Fibroblast of lung (primary cell): ENCODE measurements around the gene CTNNA2. TPM values are rescaled to one million over a fixed set of nuclear protein-coding genes. Genes with fewer than 3 reads are reported as not detected.

Source experiments
- DNase-seq, 2 donors: peaks; one replicate each; pipeline versions ENCODE4 v3.0.0 to v3.0.0-alpha.2; 2010; ENCODE audit warnings: low read depth in 2 of 2
- H2AFZ ChIP-seq: 2 replicates; pipeline ENCODE4 v1.5.1; 2012; ENCODE audit warnings: low read length, control low read depth, inconsistent platforms
- H3K27ac ChIP-seq: 2 replicates; pipeline ENCODE4 v1.5.1; 2011; ENCODE audit warnings: low read length, control low read depth; ENCODE audit not compliant: insufficient read depth
- H3K27me3 ChIP-seq: 2 replicates; pipeline ENCODE4 v1.5.1; 2011; ENCODE audit warnings: mild to moderate bottlenecking, low read length; ENCODE audit not compliant: control insufficient read depth, insufficient read depth
- H3K36me3 ChIP-seq: 2 replicates; pipeline ENCODE4 v1.5.1; 2011; ENCODE audit warnings: low read length; ENCODE audit not compliant: control insufficient read depth, insufficient read depth
- H3K4me1 ChIP-seq: 2 replicates; pipeline ENCODE4 v1.5.1; 2011; ENCODE audit warnings: low read length; ENCODE audit not compliant: control insufficient read depth, insufficient read depth; ENCODE audit errors: extremely low read depth
- H3K4me2 ChIP-seq: 2 replicates; pipeline ENCODE4 v1.5.1; 2011; ENCODE audit warnings: low read length, control low read depth; ENCODE audit not compliant: insufficient read depth; ENCODE audit errors: extremely low read depth
- H3K4me3 ChIP-seq, 4 experiments: fragments of 200-600 bp in 1 of 4; sonication (generic) in 1 of 4; replicated peaks in 1 of 4; 2 replicates each; pipeline ENCODE4 v1.5.1; 2011 to 2016; ENCODE audit warnings: low read length in 4 of 4, low read depth in 3 of 4, mild to moderate bottlenecking in 3 of 4, control low read depth in 2 of 4, inconsistent platforms in 1 of 4, mixed read lengths in 1 of 4; ENCODE audit not compliant: insufficient read depth in 1 of 4; ENCODE audit errors: control extremely low read depth in 1 of 4
- H3K79me2 ChIP-seq: 2 replicates; pipeline ENCODE4 v1.5.1; 2012; ENCODE audit warnings: mild to moderate bottlenecking, low read length, inconsistent platforms; ENCODE audit not compliant: control insufficient read depth, insufficient read depth
- H3K9ac ChIP-seq: 2 replicates; pipeline ENCODE4 v1.5.1; 2011; ENCODE audit warnings: mild to moderate bottlenecking, low read length, control low read depth; ENCODE audit not compliant: insufficient read depth
- H3K9me3 ChIP-seq: 2 replicates; pipeline ENCODE4 v1.5.1; 2012; ENCODE audit warnings: low read depth, low read length; ENCODE audit not compliant: control insufficient read depth, insufficient read depth
- H4K20me1 ChIP-seq: 2 replicates; pipeline ENCODE4 v1.5.1; 2011; ENCODE audit warnings: low read length; ENCODE audit not compliant: control insufficient read depth, insufficient read depth; ENCODE audit errors: extremely low read depth
- CTCF ChIP-seq, 2 donors: IDR thresholded peaks in 1 of 2; conservative IDR thresholded peaks in 1 of 2; 1 replicate in 1 of 2; 2 replicates in 1 of 2; pipeline ENCODE4 v1.5.1; 2011 to 2012; ENCODE audit warnings: low read length in 2 of 2, control low read depth in 1 of 2, inconsistent platforms in 1 of 2, low read depth in 1 of 2, mild to moderate bottlenecking in 1 of 2
- EZH2 ChIP-seq: IDR thresholded peaks from 2 replicates; pipeline ENCODE4 v1.5.1; 2012; ENCODE audit warnings: low read length, control low read depth, mild to moderate bottlenecking; ENCODE audit errors: missing control alignments
- polyA plus RNA-seq, 2 donors: library from polyadenylated mRNA; depleted of rRNA in 1 of 2; stranded (reverse) in 1 of 2; unstranded in 1 of 2; fragments of >200 nt; gene quantifications; 2 replicates each; pipeline ENCODE4 v1.2.1, GENCODE V29; 2011 to 2012; ENCODE audit warnings: missing spikeins in 1 of 2
- total RNA-seq: library from RNA; depleted of rRNA; stranded (reverse); fragments of >200 nt; gene quantifications from 2 replicates; pipeline ENCODE4 v1.2.1, GENCODE V29; 2014

Gene CTNNA2
- total and polyA plus RNA-seq, 2 donors (not counting 1 experiment from before 2014, with no cell fraction given) = not detected

- DNase-seq = peak; percentile 10 to 33
- H3K9ac ChIP-seq = no peak overlapping the region
- H3K79me2 ChIP-seq = no peaks in the 10 kb centered on the region
- no peaks in the 10 kb centered on the region for H3K4me1 ChIP-seq
- no peaks in the 10 kb centered on the region for H4K20me1 ChIP-seq
- H3K27ac ChIP-seq = no peak overlapping the region
- TF ChIP-seq EZH2 (no peak), CTCF (conservative IDR thresholded peaks at IDR 0.05 in 1 of 2, IDR thresholded peaks at IDR 0.05 in 1 of 2; ENCODE audit: low read depth in 1 of 2, low read length in 2 of 2) (peak; percentile 39 to 44)
- H3K36me3 ChIP-seq = no peaks in the 10 kb centered on the region
- no peak overlapping the region for H3K4me2 ChIP-seq
- no peaks in the 10 kb centered on the region for H3K27me3 ChIP-seq
- H3K4me3 ChIP-seq = no peak overlapping the region
- no peak overlapping the region for H2AFZ ChIP-seq
- no peaks in the 10 kb centered on the region for H3K9me3 ChIP-seq
Measured at GRCh38 chr2:80255918-80256781, 743.3 kb downstream of the CTNNA2 start.

GRCh38 chr2:80256782-80257167, 743.9 kb downstream of the CTNNA2 start:
- TF ChIP-seq CTCF (conservative IDR thresholded peaks at IDR 0.05 in 1 of 2, IDR thresholded peaks at IDR 0.05 in 1 of 2; ENCODE audit: low read depth in 1 of 2, low read length in 2 of 2) (no peak), EZH2 (no peak)

GRCh38 chr2:80257450-80257849, 744.6 kb downstream of the CTNNA2 start:
- TF ChIP-seq EZH2 (no peak), CTCF (conservative IDR thresholded peaks at IDR 0.05 in 1 of 2, IDR thresholded peaks at IDR 0.05 in 1 of 2; ENCODE audit: low read depth in 1 of 2, low read length in 2 of 2) (no peak)
- Histone ChIP-seq H4K20me1 (no peaks in the 10 kb centered on the region), H3K4me2 (no peak overlapping the region), H3K4me3 (no peak overlapping the region), H3K27ac (no peak overlapping the region), H3K9ac (no peak overlapping the region), H2AFZ (no peak overlapping the region), H3K4me1 (no peaks in the 10 kb centered on the region), H3K9me3 (no peaks in the 10 kb centered on the region), H3K36me3 (no peaks in the 10 kb centered on the region), H3K27me3 (no peaks in the 10 kb centered on the region), H3K79me2 (no peaks in the 10 kb centered on the region)
- DNase-seq = no peak

More at GRCh38 chr2:80256782-80257167, 743.9 kb downstream of the CTNNA2 start:
- DNase-seq = no peak
- Histone ChIP-seq H3K79me2 (no peaks in the 10 kb centered on the region), H3K9me3 (no peaks in the 10 kb centered on the region), H3K4me2 (no peak overlapping the region), H3K4me1 (no peaks in the 10 kb centered on the region), H2AFZ (no peak overlapping the region), H4K20me1 (no peaks in the 10 kb centered on the region), H3K27ac (no peak overlapping the region), H3K27me3 (no peaks in the 10 kb centered on the region), H3K9ac (no peak overlapping the region), H3K36me3 (no peaks in the 10 kb centered on the region), H3K4me3 (no peak overlapping the region)
